ENCODE data around the gene REELD1. TPM values are rescaled to one million over a fixed set of nuclear protein-coding genes. Genes with fewer than 3 reads are reported as not detected.
A peak's percentile ranks its signal among the peaks of the same experiment; 100 is the strongest.

Gene REELD1
- total RNA-seq, 2 donors from 2014 or later = 0.13 TPM; not detected in 1

GRCh38 chr4:146278986-146279385, 64.6 kb downstream of the REELD1 start:
- Mint-ChIP-seq H3K27ac (no peak overlapping the region), H3K4me1 (no peaks in the 10 kb centered on the region), H3K36me3 (ENCODE audit: low read depth) (no peaks in the 10 kb centered on the region), H3K4me3 (no peak overlapping the region), H3K9me3 (no peaks in the 10 kb centered on the region), H3K27me3 (ENCODE audit: insufficient read depth) (no peaks in the 10 kb centered on the region)
- Histone ChIP-seq H3K36me3 (ENCODE audit: control insufficient read depth, insufficient read depth, low read length) (no peaks in the 10 kb centered on the region), H3K4me1 (ENCODE audit: control insufficient read depth, insufficient read depth, low read length) (no peaks in the 10 kb centered on the region), H3K27me3 (ENCODE audit: control insufficient read depth, insufficient read depth, low read length, poor library complexity, severe bottlenecking) (no peaks in the 10 kb centered on the region), H3K27ac (ENCODE audit: low read depth, low read length) (peak overlapping the region; percentile 73), H3K4me3 (ENCODE audit: low read length) (no peak overlapping the region), H3K9ac (ENCODE audit: extremely low read depth, low read length, poor library complexity, severe bottlenecking) (no peak overlapping the region), H3K9me3 (ENCODE audit: control insufficient read depth, low read length) (no peaks in the 10 kb centered on the region)
- TF ChIP-seq CTCF (conservative IDR thresholded peaks at IDR 0.05) = no peak
- 91 to 100% methylated on average over 1 of the region's 1 CpG for WGBS, 2 experiments (ENCODE audit: insufficient coverage in 1 of 2, insufficient read length in 1 of 2)
- no peak for DNase-seq

Other genes starting within 250 kb of the REELD1 start
- gene LSM6, start 38.8 kb upstream of the REELD1 start, total RNA-seq = 10 to 100 TPM; 59.6 to 83.8 TPM

Measured in endodermal cell (in vitro differentiated cells).